ENCODE results near the gene TAF1L.

TAF1L gene

DNA sequence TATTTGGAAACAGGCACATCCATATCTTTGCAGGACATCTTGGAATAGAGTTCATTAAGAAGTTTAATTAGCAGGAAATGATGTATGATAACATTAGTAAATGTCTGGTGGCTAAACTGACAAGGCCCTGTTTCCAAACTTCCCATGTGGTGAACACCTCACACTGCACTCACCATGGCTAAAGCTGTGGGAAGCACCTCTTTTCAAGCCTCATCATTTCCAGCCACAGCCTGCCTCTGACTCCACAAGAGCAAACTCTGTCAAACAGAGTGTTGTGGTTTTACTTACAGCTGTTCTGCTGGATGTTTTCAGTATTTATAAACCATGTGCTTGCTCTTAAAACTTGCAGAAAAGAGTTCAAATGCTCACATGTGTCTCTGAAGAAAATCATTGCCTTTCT is 47.6 kb downstream of the TAF1L start:
- DNase-seq = no peak

DNA sequence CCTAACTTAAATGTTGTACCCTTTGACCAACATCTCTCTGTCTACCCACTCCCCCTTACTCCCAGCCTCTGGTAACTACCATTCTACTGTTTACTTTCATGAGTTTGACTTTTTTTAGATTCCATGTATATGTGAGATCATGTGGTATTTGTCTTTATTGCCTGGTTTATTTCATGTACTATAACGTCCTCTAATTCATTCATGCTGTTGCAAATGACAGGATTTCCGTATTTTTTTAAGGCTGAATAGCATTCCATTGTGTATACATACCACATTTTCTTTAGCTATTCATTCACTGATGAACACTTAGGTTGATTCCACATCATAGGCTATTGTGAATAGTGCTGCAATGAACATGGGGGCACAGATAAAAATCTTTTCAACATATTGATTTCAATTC is 50.7 kb downstream of the TAF1L start:
- DNase-seq = no peak

DNA sequence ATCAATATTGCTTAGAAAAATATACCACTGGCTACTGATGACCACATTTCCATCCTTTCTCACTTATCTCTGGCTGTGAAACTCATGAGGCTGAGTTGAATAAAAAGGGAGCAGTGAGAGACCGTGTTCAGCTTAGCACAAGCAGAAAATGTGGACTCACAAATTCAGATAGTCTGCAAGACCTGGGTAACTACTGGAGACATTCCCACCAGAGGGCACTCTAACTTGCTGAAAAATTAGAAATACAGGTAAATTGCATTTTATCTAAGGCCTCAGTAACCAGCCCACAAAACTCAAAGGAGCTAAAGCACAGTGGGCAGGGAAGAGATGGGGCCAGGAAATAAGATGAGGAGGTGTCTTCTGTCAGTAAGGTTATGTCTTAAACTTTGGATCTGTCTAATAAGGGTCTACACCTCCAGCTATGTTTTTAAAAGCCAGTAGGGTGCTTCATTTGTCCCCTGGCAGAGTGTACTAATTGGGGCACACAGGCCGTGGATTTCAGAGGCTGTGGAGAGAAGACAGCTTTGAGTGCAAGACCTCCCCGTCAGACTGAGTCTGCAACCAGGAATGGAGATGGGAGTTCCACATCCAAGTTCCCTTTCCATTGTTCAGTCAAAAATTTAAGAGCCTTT is 53.8 kb downstream of the TAF1L start:
- DNase-seq = peak; percentile 46 to 65

DNA sequence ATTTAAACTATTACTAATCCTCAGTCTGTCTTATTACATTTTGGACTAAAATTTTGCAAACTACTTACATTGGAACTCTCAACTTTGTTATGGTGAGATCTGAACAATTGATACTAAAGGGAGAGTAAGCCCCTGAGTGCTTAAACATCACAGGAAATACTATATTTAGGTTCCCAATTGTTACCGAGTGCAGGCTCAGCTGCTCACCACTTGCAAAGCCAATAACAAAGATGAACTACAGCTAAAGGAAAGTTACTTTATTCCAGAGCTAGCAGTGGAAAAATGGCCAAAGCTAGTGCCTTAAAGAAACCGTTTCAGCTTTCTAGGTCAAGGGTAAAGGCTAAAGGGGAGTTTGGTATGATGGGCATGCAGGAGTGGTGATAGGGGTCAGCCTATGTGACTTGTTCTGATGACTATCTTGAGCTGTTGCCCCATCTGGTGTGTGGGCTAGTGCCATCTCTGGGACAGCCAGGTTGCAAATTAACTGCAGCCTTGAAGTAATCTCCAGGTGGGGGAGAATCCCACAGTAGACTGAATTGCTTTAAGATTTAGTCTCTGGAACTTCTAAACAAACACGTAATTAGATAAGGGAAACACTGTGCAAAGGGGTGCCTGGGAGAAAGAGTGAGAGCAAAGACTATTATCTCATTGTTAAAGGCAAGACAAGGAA is 54.7 kb downstream of the TAF1L start:
- DNase-seq = no peak

DNA sequence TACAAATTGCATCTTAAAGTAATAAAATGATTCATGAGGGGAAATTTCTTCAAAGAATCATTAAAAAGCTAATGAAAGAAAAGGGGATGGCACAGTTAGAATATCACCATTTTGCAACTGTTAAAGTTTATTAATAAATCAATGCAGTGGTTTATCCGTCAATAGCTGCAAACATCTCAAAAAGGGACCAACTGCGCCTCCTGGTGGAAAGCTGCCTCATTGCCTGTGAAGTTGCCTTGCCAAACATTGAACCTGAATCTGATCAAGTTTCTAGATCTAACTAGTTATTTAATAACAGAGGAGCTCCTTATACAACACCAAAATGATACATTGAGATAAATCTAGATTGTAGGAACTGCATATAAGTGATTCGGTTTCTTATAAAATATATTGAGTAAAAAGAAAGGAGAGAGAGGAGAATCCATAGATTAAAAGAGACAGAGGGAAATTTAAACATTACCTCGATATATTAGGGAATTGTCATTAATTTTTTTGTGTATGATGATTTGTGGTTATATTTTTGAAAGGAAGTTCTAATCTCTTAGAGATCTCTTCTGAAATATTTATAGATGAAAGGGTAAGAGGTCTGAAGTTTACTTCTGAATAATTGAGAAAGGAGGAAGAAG is 55.6 kb downstream of the TAF1L start:
- peak; percentile 25 to 77 for DNase-seq

Measured in NCI-H446 (cell line).